Mammary epithelial cell (primary cell): ENCODE data around the gene PSMD10.

Source experiments
- CTCF ChIP-seq, 2 donors: IDR thresholded peaks in 1 of 2; conservative IDR thresholded peaks in 1 of 2; 2 replicates each; pipeline ENCODE4 v1.5.1; 2011 to 2012; ENCODE audit warnings: inconsistent platforms in 2 of 2, low read length in 2 of 2, mild to moderate bottlenecking in 2 of 2, control low read depth in 1 of 2, low read depth in 1 of 2; ENCODE audit not compliant: insufficient read depth in 1 of 2; ENCODE audit errors: extremely low read depth in 1 of 2
- EZH2 ChIP-seq: IDR thresholded peaks from 2 replicates; pipeline ENCODE4 v1.6.1; 2012; ENCODE audit warnings: low read length, inconsistent platforms, borderline replicate concordance

GRCh38 chrX:108130889-108131288 is 39.5 kb upstream of the PSMD10 start:
- TF ChIP-seq CTCF (conservative IDR thresholded peaks at IDR 0.05 in 1 of 2, IDR thresholded peaks at IDR 0.05 in 1 of 2; ENCODE audit: extremely low read depth in 1 of 2, insufficient read depth in 1 of 2, low read depth in 1 of 2, low read length in 2 of 2) (no peak), EZH2 (no peak)
